GM13977 (cell line): Measurements from ENCODE around the gene MRO.

Experiments used
- DNase-seq: peaks from one replicate; pipeline ENCODE4 v3.0.0; 2012; ENCODE audit warnings: low spot score
- CTCF ChIP-seq: IDR thresholded peaks from 2 replicates; pipeline ENCODE4 v1.5.1; 2012; ENCODE audit warnings: mild to moderate bottlenecking, control low read depth; ENCODE audit not compliant: insufficient read depth; ENCODE audit errors: extremely low read depth, missing control alignments
- in situ Hi-C: fragments of 300-500 bp; cut with MboI; formaldehyde crosslinking; loops from one replicate; pipeline ENCODE4 v1.12.0; 2022; ENCODE audit warnings: low sequenced_read_pairs, low pct_unique_long_range_greater_than_20kb, mixed read lengths, inconsistent platforms; ENCODE audit not compliant: unreplicated experiment

MRO gene

GRCh38 chr18:50751947-50752346 lies 67.9 kb downstream of the MRO start:
- TF ChIP-seq CTCF, result no peak
- no peak for DNase-seq
- in situ Hi-C loops, result no loop called here

DNA sequence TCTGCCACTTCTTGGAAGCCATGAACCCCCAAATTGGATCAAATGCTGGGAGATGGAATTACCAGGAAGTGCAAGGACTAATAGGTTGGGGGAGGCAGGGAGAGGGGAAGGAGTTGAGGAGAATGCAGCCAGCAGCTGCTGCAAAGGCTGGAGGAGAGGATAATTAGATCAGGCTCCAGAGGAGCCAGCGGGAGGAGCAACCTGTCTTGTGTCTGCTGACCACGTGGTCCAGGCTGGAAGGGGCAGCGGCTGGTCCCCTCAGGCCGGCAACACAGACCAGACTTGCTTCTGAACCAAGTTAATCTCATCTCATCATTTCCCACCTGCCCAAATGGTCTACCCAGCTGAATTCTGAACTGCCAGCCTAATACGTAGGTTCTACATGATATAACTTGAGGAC lies 68.3 kb downstream of the MRO start:
- in situ Hi-C loops, result no loop called here
- DNase-seq, result no peak
- TF ChIP-seq CTCF, result no peak

- TF ChIP-seq CTCF, result no peak
- DNase-seq, result no peak
- in situ Hi-C loops, result no loop called here
Measured at GRCh38 chr18:50750546-50750945, 69.3 kb downstream of the MRO start.

DNA sequence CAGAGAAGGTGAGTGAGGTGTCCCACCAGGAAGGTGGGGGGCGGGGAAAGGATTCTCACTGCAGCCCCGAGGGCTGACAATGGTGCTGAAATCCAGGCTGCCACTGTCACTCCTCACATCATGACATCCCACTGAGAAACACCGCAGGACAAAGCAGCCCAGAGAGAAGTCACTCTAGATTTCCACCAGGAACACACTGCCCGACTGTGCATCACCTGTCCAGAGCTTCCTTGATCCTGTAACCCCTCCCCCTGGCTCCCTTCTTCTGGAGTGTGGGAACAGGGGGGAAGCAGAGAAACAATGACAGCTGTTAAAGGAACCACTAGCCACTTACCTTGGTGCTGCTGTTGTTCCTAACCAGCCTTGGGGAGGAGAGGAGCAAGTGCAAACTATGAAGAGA lies 69.9 kb downstream of the MRO start:
- TF ChIP-seq CTCF, result no peak
- no peak for DNase-seq
- in situ Hi-C loops, result no loop called here

- DNase-seq, result no peak
- TF ChIP-seq CTCF, result no peak
- in situ Hi-C loops, result no loop called here
Measured at GRCh38 chr18:50749421-50749820, 70.4 kb downstream of the MRO start.

GRCh38 chr18:50748243-50749229 lies 71.3 kb downstream of the MRO start:
- no peak for TF ChIP-seq CTCF
- DNase-seq, result no peak
- in situ Hi-C loops, result no loop called here
